Stimulated activated CD8-positive, alpha-beta memory T cell treated with anti-CD3 and anti-CD28 coated beads, Interleukin-7, amount 100 ng/mL, for 24 hours (primary cell): ENCODE results near the gene MAML3.
"Not testable (repeated sequence)": the region's sequence is repeated elsewhere in the genome, so short reads cannot be mapped to it uniquely, and the experiment has no call there.

Experiments used
- DNase-seq: peaks from one replicate; pipeline ENCODE4 v3.0.0-alpha.2; 2020; ENCODE audit warnings: low read depth

MAML3 gene

DNA sequence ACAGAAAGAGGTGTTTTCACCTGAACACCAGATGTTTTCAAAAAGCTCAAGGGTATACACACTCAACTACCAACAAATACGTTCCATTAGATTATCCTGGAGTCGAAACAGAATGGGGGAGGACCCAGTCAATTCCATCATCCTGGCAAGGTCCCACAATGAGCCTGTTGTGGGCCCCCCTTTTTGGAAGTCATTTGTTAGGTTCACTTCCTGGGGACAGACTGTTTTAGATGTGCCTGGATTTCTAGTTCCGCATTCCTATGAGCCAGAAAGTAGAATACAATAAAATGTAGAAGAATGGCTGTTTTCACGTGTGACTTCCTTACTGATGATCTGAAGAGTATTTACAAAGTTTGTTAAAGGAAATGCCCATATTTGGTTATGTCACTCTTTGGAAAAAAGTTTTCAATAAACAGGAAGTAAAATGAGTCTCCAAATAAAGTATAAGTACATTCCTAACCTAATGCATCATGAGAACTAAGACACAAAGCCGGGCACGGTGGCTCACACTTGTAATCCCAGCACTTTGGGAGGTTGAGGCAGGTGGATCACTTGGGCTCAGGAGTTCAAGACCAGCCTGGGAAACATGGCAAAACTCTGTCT lies 192.5 kb downstream of the MAML3 start:
- DNase-seq, result no peak

DNA sequence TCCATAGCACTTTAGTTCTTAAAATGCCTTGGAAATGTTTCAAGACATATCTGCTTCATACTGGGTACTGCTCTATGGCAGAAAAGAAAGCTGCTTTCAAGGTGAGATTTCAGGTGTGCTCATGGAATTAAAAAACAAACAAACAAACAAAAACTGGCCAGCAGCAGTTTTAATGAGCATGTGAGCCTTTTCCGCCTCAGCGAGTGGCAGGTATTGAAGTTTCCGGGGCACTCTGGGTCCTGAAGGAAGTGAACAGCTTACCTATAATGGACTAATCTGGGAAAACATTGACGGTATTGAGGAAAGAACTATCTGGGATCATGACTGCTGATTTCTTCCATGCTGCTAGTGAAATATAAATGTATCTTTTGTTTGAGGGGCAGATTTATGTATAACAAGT lies 194.6 kb downstream of the MAML3 start:
- DNase-seq, result no peak

DNA sequence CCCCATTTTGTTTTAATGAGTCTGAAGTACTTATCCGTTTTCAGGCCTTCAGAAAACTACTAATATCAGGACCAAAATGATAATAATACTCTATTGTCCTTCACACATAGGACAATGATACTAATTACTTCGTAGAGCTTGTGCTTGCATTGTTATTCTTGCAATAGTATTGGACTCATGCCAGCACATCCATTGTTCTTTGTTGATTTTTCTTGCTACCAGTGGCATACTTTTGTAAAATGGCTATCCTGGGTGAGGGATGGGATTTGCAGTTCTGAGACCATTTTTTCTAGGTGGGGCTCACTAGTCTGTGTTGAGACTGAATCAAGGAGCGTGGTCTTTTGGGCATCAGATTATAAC lies 195.3 kb downstream of the MAML3 start:
- no peak for DNase-seq

DNA sequence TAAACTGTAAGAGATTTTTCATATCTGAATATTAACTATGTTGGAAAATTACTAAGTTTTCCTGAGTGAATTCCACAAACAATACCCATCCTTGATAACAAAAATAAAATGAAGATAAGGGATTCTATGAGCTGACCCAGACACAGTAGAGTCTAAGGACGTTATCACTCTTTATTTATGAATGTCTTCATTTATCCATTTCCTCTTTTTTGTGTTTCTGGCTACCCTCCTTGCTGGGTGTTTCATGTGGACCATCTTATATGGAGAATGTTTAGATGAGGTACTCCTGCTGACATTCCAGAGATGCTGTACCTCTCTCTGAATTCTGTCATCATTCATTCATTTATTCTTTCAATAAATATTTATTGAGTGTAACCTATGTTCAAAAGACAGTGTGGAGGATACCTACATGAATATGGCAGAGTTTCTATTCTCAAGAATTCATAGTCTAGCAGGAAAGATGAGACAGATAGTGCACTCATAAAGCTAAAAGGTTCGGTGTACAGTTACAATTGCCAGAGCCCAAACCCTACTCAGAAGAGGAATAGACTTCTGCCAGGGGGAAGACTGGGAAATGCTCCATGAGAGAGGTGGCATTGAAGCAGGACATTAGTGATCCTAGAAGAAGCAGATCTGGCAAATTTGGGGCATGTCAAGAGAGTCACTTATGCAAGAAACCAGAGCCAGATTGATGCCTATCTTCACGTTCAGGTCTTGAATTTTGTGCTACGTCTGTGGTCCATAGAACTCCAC lies 195.8 kb downstream of the MAML3 start:
- no peak for DNase-seq

DNA sequence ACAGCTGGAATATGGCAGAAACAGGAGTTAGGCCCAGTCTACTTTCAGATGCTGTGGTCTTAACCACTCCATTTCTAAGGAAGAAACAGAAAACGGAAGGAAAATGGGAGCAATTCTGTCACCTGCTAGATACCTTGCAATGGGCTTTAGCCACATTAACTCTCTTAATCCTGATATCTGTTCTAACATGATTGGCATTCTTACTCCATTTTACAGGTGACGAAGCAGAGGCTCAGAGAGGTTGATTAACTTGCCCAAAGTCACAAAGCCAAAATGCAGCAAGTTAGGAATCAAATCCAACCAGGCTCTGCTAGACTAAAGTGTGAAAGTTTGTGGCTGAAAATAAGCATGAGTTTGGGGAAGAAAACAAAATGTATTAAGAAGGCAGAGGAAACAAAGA lies 196.9 kb downstream of the MAML3 start:
- no peak for DNase-seq

DNA sequence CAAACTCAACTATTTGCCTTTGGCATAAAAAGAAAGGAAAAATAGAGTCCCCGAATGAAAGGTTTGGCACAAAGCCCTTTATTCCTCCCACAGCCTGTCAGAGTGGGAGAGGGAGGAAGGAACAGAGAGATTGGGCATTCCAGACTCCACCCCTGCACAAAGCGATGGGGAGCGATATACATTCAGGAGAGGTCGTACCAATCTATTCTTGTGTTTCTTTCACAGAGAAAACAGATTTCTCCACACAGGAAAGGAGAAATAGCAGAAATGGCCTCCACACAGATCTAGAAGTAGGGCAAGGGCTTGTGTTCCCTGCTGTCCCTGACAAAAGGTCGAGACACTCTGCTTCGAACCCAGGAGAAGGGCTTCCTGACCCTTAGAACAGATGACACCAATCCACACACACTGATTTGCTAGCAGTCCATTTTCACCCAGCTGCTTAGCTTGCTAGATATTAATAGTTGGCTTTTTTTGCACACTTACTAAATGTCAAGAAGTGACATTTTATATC lies 197.4 kb downstream of the MAML3 start:
- no peak for DNase-seq

DNA sequence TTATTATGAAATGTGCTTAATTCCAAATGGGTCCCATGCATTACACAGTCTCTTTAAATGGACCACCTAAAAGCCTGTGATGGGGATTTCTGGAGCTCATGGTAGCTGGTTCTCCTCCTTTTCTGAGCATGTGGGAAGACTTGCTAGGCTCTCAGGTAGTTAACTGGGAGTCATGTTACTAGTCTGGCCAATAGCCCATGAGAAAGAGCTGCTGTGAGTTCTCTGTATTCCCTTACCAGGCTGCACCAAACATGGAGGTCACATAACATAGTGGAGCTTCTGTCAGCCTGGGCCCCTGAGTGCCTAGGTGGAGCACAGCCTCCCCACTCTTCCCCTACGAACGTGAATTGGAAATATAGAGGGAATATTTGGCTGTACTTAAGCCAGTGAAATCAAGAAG lies 198.4 kb downstream of the MAML3 start:
- DNase-seq, result no peak

DNA sequence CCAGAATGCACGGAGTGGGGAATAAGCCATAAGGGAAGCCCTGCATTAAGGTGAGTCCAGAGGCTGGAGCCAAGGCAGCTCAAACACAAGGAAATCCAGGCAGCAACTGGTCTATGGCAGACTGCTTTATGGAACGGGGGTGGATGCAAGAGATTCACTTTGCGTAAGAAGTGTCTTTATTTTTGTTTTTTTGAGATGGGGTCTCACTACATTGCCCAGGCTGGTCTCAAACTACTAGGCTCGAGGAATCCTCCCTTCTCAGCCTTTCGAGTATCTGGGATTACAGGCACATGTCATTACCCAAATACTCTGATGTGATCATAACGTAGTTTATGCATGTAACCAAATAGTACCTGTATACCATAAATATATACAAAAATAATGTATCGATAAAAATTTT lies 199.5 kb downstream of the MAML3 start:
- DNase-seq, result no peak

DNA sequence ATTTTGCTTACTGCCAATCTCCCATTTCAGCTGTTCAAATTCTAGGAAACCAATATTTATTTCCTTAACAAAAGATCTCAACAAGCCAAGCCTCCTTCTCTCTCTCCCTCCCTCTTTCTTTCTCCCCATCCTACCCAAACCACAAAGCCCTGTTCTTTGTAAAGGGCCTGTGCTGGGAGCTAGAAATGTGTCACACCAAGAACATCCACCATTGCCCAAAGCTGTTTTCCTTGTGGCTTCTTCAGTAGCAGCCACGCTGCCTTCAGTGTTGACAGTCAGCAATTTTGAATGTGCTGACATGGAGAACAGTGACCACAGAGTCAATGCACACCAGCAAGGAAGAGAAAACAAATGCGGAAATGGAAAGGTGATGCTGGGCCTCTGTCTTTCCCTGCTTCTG lies 203.0 kb downstream of the MAML3 start:
- no peak for DNase-seq

DNA sequence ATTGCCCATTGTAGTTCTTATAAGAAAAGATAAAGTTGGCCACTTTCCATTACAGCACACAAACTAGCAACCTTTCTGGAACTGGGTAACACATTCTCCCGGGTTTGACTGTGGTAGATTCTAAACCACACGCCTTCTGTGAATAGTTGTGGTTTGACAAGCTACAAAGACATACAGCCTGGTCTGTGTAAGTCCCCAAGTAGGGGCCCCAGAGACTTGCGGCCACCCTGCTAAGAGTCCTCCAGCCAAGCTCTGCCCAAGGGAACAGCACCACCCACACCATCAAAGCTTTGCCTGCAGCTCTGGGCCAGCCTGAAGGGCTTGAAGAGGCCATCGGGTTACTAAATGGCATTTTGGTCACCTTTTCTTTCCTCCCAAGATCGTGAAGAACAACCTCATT lies 203.4 kb downstream of the MAML3 start:
- no peak for DNase-seq

DNA sequence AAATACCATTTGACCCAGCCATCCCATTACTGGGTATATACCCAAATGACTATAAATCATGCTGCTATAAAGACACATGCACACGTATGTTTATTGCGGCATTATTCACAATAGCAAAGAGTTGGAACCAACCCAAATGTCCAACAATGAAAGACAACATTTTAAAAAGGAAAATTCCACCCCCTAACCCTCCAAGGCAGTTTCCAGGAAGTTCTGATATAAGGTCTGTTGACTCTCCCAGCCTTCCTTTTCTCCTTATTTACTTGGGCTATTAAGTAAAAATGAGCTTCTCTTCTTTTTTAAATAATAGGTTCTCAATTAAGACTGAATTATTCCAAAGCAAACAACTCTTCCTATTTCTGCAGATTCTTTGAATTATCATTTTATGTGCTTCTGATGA lies 209.1 kb downstream of the MAML3 start:
- not testable (repeated sequence) for DNase-seq

DNA sequence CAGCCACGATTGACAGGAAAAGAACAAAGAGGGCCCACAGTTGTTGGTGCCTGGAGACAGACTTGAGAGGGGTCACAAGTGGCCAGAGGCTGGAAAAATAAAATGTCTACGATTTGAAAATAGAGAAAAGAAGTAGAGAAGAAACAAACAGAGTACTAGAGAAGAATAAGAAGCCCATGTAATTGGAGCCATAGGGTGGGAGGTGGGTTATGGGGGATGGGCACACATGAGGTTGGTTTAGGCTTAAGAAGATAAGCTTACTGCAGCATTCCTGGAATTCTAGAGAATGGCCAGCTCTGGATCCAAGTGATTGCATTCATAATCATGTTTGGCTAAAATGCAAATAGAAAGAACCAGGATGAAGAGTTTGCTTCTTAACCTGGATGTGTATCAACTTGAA lies 210.7 kb downstream of the MAML3 start:
- DNase-seq, result no peak

DNA sequence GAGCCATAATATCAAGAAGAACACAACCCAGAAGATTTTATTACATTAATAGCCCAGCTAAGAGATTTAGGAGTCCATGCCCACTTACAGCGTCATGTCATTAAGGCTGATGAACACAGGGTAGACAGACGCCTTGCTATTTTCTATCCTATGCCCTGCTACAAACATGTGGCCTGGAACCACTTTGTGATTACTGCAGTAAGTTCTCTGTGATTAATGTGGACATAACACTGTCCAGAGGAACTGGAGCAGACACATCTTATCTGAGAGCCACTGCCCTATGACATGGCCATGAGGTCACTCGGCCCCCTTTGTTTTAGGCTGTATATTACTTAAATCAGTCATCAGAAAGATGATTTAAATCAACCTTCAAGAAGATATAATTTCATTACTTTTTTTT lies 211.7 kb downstream of the MAML3 start:
- DNase-seq, result no peak

DNA sequence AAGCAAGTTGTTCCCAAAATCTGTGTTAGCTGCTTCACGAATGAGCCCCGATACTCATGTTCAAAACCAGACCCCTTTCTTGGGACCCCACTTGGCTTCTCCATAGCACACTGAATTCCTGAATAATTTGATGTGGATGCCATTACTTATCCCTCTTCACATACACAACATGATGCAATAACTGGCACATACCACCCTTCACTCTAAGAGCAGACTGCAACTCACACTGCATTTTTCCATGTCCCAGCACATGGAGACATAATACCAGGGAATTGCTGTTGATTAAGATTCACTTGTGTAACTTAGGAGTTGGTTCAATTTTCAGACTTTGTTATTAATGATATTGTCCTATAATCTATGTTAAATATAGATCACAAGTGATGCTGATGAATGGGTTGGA lies 213.4 kb downstream of the MAML3 start:
- no peak for DNase-seq

DNA sequence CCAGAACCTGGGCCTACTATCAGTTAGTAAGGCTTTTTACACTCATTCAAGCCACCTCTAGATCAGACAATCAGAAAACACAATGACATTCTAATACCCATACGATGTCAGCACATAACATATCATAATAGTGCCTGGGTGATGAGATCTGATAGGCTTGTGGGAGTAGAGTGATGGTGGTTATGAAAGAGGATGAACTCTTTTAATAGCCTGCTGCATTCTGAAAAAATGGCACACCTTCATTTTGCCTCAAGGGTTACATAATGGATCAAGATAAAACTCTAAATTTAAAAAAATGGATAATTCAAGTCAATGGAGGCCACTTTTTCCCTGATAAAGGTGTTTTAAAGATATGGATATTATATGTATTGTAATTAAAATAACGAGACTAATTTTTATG lies 215.6 kb downstream of the MAML3 start:
- DNase-seq, result no peak

DNA sequence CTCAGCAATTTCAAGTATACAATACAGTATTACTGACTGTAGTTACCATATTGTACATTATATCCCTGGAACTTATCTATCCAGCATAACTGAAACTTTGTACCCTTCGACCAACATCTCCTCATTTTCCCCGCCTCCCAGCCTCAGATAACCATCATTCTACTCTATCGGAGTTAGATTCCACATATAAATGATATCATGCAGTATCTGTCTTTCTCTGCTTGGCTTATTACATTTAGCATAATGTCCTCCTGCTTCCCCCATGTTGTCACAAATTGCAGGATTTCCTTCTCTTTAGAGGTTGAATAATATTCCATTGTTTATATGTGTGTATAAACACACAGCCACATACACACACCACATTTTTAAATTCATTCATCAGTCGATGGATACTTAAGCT lies 218.1 kb downstream of the MAML3 start:
- DNase-seq, result no peak

DNA sequence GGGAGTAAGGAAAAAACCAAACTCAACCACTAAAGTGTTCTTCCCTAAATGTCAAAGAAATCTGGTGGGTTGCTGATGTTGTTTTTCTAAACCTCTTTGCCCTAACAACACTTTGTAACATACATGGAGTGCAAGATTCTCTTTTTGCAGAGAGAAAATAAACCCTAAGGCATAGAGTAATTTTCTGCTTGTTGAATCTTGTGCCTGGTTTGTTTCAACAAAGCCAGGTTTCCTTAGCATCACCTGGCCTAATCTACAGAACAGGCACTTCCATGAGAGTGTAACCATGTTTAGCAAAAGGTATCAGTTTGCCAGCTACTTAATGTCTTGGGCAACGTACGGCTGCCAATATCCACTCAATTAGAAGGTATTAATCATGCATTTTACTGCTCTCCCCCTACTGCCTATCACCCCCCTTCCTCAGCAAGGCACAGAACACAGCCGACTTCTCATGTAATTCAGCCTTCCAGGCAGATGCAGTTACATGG lies 219.2 kb downstream of the MAML3 start:
- no peak for DNase-seq

DNA sequence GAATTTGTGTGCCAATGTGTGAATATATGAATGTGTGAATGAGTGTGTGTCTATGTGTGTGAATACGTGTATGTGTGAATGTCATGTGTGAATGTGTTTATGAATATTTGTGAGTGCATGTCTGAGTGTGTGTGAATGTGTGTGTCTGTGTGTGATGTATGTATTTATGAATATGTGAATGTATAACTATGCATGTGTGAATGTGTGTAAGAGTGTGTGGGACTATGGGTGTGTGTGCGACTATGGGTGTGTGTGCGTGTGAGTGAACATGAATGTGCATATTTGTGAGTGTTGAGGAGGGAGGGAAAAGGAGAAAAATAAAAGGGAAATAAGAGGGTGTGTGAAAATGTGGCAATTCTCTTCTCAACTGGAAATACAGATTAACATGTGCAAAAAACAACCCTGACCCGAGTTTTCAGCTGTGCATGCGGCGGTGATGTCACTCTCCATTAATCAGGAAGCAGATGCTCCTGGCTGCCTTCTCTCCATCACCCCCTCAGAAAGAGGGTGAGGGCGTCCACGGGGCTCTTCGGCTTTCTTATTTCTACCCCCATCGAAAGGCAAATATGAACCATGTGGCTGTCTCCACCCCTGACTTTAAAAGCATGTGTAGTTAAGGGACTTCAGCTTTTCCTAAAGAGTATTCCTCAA lies 219.8 kb downstream of the MAML3 start:
- no peak for DNase-seq

DNA sequence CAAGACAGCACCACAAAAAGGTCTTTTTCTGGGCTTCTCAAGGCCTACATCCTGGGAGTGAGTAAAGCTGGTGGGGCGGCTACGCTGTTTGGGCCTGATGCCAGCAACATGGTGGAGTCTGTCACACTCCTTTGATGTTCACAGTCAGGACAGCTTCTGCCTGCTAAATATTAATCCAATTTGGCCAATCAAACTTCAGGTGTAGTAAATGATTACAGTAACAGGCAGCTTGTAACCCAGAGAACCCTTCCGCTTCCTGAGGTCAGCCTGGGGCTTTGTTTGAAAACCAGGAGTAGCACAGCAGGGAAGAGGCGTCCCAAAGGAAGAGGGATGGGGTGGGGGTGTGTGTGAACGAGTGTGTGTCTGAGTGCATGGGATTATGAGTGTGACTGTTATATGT lies 220.4 kb downstream of the MAML3 start:
- DNase-seq, result no peak

DNA sequence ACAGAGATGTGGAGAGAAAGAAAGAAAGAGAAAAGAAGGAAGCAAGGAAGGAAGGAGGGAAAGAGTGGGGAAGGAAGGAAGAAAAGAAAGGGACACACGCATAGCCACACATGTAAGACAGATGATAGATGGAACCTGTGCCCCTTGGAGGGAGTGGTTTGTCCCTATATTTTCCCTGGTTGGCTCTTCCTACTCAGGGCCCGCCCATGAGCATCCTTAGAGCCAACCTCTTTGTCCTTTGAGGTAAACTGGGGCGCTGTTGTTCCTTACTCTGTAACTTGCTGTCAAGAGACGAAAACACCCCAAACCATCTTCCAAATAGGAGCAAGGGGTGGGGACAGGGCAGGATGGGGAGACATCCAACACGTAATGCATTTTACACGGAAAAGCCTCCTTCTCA lies 220.9 kb downstream of the MAML3 start:
- DNase-seq, result no peak

DNA sequence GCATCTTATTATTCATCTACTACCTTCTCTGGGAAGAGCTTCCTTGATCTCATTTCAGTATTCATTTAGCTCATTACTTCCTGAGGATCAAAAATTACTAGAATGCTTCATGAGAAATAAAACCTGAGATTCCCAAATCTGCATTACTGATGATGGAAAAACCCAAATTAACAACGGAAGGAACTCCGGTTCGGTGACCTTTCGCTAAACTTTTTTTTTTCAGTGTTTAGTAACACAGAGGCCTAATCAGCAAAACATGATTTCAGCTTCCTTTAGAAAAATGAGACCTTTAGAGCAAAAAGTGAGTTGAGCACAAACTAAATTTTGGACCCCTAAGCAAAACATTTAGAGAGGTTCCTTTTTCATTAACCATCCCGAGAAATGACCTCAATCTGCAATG lies 229.2 kb downstream of the MAML3 start:
- no peak for DNase-seq

DNA sequence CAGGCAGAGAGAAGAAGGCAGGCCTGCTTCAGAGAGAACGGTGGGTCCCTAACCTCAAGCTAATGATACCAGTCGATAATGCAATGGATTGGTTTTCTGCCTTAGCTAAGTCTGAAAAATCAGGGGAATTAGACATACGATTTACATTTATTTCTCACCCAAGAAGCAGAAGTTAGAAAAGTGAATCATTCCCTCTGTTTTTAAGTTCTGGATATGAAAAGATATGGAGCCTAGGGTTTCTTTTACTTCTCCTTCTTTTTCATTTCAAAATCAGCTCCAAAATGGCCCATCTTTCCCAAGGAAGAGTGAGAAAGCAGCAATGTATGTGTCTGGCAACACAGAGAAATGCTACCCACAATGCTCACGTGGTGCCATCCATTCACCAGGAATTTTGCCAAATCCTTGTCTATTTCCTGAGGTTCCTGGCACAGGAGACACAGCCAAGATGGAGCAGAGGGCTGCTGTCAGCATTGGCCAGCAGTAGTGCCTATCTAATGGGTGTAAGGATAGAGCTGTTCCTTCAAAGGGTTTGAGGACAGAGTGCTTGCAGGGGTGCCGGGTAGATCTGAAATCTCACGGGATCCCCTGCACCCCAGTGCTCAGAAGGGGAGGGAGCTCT lies 231.5 kb downstream of the MAML3 start:
- no peak for DNase-seq
